RPMI7951 (cell line): Measurements from ENCODE around the gene TNFRSF4. TPM values are rescaled to one million over a fixed set of nuclear protein-coding genes. Genes with fewer than 3 reads are reported as not detected.

Experiments
- DNase-seq: peaks from one replicate; pipeline ENCODE4 v3.0.0-alpha.2; 2012; ENCODE audit warnings: low read depth
- total RNA-seq: library from RNA; depleted of rRNA; stranded (reverse); fragments of >200 nt; shearing (Covaris generic); gene quantifications from 2 replicates; pipeline ENCODE4 v1.2.3, GENCODE V29; 2014

TNFRSF4 gene
- total RNA-seq, 1 experiment from 2014 or later, result not detected

DNA sequence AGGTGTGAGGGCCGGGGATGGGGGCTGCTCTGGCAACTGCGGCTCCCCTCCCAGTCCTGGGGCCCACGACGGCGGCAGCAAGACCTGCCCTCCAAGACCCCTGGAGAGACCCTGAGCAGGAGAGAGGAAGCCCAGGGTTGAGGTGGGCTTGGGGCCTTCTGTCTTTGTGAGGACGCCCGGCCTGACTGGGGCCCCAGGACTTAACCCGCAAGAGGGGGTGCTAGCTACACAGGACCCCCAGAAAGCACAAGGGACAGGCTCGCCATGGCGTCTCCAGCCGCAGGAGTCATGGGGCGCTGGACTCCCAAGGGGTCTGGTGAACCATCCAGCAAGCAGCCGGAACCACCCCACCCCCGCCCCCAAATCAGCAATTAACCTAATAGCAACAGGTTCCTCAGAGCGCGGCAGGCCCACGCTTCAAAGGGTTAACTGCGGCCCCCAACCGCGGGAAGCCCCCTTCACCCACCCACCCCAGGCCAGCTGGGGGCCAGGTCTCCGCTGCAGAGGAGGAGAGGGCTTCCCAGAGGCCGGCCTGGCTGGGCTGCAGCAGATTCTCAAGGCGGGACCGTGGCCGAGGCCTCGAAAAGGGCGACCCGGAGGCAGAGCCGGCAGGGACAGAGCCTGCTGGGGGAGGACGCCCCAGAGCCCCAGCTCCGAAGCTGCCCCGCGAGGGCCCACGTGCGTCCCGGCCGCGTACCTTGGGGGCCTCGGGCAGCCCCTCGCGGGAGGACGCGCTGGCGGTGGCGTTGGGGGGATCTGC is 32.0 kb upstream of the TNFRSF4 start:
- DNase-seq, result no peak

DNA sequence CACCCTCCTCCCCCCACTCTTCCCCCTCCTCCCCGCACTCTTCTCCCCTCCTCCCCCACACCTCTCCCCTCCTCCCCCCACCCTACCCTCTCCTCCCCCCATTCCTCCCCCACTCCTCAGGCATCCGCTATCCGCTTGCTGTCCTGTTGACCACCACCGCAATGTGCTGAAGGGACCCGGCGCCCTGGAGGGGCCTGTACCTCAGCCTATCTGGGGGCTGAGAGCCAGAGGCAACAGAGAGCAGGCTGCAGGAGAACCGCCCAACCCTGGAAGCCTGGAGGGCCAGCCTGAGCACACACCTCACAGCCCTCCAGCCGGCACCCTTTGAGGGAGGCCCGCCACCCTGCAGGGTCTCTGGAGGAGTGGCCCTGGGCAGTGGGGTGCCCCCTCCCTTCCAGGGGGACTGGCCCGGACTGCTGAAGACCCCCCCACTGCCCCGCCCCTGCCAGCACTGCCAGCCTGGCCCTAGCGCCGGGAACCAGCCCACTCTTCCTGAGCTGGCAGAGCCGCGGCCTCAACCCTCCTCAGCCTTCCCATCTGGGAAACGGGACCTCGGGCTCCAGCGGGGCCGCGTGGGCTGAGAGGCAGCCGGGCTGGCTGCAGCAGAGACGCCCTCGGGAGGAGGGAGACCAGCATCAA is 31.3 kb upstream of the TNFRSF4 start:
- DNase-seq, result no peak

DNA sequence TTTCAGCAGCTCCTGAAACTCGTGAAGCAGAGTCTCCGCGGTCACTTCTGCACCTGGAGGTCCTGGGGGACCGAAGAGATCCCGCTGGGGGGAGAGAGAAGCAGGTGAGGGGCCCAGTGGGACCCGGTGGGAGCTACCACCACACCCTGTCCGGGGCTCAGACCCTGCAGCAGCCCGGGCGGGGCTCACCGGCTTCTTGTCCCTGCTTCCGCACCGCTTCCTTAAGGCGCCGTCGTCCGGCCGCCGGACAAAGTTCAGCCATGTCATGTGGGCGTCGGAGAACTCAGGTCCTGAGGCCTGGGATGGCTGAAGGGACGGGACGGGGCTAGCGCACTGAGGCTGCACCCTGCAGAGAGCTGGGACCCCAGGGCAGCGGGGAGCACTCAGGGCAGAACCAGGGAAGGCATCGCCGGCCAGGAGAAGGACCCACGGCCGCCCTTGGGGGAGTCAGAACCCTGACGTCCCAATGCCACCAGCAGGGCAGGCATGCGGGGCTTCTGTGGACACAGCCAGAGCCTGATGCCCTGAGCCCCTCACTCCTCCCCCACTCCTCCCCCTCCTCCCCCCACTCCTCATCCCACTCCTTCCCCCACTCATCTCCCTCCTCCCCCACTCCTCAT is 30.3 kb upstream of the TNFRSF4 start:
- DNase-seq, result peak; percentile 33

DNA sequence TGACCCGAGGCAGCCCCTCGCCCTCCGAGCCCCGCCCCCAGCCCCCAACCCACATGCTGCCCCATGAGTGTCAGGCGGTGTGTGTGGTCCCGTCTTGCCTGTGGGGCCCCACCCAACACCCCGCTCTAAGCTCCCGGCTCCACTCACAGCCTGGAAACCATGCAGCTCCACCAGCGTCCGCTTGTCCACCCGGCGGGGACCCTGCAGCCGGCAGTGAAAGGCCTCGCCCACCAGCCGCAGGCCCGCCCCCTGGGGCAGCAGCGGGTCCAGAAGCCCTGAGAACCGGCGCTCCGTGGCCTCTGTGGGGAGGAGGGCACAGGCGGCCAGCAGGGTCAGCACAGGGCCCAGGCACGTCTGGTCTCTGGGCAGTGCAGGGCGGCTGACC is 29.8 kb upstream of the TNFRSF4 start:
- DNase-seq, result no peak

DNA sequence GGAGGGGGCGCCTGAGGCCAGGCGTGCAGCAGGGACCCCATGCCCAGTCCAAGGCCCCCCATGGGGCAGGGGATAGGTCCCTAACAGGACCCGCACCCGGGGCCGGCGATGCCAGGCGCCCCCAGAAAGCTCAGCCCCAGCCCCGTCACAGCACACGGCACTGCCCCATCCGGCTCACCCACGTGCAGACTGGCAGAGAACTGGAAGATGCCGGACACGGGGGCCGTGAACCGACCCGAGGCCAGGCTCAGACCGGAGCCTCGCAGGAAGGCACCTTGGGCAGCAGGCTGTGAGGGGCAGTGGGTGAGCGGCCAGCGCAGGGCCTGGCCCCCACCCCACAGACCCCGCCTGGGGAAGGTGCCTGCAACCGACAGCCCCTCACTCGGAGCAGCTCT is 29.3 kb upstream of the TNFRSF4 start:
- no peak for DNase-seq

DNA sequence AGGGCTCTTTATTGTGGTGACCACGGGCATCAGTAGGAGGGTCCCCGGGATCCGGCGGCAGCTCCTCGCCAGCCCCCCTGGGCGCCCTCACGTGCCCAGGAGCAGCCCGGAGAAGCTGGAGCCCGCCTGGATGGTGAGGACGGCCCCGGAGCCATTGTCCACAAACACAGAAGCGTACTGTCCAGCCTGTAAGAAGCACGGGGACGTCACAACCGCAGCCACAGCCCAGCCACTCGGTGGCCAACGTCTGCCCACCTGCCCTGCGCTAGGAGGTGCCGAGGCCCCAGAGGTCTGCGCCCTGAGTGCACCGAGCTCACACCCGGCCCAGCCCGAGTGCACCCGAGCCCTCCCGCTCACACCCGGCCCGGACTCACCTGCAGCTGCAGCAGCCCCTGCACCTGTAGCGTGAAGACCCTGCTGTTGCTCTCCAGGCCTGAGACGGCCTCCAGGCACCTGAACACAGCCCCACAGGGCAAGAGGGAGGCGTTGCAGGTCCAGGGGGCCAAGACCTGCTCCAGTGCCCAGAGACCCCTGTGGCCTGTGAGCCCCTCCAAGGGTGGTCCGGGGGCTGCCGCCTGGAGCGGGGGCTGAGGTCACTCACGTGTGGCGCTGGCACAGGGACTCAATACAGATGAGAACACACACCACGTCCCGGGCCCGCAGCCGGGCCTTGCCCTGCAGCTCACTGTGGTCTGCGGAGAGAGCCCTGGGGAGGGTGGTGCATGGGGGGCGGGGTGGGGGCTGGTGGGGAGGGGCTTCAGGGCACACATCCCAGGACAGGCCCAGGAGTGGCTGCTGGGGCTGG is 28.7 kb upstream of the TNFRSF4 start:
- DNase-seq, result no peak

DNA sequence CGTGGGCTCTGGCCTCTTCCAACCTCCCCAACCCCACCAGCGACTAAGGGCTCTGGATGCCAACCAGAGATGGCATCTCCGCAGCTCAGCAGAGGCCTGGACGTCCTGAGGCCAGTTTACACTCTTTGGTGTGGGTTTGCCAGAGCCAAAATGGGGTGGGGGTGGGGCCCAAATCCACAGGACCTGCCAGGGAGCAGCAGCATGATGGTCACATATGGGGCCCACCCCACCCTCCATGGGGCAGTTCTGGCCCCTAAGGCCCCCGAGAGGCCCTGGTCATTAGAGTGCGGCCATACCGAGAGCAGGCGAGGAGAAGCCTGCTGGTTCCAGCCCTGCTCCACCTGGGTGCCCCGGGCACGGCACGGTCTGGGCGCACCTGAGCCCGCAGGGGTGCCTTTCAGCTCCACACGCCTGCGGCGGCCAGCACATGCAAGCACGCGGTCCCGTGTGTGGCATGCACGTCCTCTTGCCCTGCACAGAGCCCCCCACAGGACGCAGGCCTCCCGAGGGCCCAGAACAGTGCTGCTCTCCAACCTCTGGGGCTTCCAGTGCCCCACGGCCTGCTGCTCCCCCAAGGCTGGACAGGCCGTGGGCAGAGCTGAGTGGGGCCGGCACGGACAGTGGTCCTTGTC is 27.8 kb upstream of the TNFRSF4 start:
- DNase-seq, result no peak

DNA sequence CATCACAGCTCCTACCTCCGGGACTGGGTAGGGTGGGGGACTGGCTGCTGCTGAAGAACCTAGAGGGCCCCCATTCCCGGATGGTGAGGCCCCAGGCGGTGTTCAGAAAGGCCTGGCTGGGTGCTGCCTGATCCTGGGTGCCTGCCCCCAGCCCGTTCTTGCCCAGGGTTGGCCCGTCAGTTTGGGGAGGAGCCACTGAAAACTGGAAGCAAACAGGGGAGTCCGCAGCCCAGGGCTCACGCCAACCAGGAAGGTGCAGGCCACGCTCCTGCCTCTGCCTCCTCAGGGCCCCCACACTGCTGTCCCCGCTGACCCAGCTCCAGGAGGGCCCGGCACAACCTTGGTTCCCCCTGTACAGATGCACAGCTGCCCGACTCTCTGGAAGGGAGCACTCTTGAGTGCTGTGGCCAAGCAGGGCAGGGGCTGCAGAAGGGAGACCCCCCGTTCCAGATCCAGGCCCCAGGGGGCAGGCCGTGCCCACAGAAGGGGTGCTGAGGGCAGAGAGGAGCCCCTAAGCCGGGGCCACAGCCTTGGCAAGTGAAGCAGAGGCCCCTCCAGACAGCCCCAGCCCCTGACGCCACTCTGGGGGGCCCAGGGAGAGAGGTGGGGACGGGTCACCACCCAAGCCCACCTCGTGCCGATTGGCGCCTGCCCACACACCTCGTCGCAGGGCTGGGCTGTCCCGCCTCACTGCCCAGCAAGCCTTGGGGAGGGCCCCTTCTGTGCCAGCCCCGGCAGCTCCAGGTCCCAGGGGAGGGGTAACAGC is 27.1 kb upstream of the TNFRSF4 start:
- no peak for DNase-seq

DNA sequence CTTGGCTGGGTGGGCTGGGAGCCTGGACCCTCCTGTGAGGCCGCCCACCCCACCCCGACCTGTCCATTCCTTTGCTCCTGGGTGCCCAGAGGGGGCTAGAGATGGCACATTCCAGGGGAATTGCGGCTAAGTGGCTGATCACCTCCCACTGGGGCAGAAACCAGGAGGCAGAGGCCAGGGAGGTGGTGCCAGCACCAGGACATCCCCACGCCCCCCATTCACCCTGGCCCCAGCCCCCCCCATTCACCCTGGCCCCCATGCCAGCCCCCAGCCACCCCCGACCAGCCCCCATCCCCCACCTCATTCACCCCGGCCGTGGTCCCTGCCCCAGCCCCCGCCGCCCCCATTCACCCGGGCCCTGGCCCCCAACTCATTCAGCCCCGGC is 26.4 kb upstream of the TNFRSF4 start:
- no peak for DNase-seq

DNA sequence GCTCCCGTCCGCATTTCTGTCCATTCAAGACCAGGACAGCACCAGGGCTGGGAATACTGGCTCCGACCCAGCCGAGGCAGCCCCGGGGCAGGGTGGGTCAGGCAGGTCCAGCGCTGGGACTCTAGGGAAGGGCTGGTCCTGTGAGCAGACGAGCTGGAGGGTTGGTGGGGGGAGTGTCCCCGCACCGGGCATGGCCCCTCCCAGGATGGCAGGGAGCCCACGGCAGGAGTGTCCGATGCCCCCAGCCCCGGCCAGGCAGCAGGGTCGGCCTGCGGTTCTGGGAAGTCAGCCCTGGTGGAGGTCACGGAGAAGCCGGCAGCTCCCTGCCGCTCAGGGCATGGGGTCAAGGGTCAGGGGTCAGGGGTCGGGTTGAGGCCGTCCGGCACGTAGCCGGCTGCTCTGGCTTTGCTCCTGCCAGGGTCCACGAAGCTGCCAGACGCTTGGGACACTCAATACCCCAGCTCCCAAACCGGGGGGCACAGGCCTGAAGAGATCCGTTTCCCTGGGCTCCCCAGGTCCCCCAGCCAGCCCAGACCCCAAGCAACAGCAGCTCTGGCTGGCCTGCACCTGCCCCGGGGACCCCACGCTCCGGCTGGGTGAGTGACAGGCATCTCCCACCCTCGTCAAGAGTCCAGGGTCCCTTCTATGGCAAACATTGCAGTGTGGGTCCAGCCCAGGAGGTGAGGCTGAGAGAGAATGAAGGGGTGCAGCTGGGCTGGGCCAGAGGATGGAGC is 25.8 kb upstream of the TNFRSF4 start:
- peak; percentile 22 for DNase-seq

DNA sequence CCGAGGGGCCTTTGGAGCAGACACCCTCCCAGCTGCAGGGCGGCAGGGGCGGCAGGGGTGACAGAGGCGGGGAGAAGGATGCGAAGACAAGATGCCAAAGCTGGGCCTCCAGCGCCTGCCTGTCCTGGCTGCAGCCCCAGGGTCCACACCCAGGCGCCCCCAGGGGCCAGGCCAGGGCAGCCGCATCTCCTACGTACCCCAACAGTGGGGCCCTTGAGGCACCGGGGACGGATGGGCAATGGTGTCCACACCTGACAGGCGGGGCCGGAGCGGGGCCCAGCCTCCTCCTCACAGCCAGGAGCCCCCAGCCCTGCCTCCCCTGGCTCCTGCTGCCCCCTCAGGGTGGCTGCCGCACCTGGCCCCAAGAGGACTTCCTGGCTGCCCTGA is 25.3 kb upstream of the TNFRSF4 start:
- DNase-seq, result no peak

DNA sequence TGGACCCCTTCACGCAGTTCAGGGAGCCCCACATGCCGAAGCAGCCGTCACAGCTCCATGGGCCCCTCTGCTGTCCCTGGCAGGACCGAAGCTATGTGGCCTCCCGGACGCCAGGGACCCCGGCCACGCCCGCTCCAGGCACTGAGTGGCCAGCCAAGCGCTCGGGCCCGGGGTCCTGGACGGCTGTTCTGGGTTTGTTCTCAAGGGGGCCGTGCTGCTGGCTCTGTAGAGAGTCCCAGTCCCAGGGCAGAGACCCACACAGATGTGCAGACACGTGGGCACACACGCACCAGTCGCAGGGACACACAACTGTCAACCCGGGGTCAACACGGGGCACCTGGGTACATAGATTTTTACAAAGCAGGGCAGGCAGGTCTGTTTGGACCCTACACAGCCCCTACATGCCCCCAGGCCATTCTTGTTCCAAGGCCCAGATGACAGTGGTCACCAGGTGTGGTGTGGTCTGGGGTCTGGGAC is 24.8 kb upstream of the TNFRSF4 start:
- DNase-seq, result no peak

DNA sequence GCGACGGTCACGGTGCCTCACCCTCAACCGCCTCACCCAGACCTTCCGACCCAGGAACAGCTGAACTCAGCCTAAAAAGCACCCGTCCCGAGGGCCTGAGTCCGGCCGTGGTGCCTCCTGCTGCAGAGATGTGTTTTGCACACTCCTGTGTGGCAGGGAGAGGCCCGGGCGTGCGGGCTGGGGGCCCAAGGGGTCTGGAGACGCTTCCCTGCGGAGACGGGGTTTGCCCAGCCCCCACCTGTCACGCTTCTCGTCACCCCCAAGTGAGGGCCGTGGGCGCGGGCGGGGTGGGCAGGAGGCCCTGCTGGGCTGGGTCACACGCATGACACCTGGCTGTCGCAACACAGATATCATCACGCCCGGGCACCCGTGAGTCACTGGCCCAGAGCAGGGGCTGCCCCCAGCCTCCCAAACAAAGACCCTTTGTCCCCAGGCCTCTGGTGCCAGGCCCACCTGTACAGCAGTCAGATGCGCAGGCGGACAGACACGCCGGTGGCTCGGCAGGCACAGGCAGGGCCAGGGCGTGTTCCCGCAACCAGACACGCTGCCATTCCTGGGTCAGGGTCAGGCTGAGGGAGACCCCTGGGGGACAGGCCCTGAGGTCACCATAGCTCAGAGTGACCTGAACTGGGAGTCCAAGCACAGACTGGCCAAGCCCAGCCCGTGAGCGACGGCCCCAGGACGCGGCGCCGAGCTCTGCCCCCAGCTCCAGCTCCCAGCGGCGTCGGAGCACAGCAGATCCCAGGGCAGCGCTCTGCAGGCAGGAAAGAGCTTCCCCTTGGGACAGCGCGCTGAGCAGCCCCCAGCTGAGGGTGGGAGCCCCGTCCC is 24.1 kb upstream of the TNFRSF4 start:
- no peak for DNase-seq

DNA sequence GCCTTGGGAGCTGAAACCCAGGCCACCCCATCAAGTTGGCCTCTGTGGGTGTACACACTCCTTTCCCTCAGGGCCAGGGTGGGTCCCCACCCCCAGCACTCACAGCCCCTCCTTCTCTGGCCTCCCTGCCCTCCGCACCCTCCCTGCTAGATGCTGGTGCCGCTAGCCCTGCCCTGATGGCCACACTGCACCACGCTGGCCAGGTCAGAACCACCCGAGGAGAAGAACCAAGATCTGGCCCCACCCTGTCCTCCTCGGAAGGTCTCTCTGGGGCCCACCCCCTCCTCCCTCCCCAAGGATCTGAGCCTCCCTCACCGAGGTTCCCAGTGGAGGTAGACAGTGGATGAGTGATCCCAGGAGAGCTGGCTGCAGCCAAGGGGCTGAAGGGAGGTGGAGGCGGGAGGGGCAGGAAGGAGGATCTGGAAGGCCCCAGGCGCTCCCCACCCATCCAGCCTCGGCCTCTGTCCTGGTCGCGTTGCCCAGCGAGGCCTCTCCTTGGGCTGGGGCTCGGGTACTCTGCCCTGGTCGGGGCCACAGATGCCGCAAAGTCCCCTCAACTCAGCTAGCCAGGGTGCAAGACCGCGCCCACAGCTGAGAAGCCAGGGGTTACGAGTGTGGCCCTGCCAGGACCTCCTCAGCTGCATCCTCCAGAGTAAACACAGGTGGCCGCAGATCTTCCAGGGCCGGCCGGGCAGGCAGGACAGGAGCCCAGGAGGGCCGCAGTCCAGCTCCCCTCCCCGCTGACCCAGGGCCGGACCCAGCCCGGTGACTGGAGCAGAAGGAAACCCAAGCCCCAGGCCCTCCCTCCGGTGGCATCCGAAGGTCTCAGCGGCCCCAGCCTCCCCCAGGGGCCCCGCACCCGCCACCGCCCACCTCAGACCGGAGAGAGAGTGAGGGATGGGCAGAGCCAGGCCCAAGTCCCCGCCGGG is 23.3 kb upstream of the TNFRSF4 start:
- DNase-seq, result no peak

DNA sequence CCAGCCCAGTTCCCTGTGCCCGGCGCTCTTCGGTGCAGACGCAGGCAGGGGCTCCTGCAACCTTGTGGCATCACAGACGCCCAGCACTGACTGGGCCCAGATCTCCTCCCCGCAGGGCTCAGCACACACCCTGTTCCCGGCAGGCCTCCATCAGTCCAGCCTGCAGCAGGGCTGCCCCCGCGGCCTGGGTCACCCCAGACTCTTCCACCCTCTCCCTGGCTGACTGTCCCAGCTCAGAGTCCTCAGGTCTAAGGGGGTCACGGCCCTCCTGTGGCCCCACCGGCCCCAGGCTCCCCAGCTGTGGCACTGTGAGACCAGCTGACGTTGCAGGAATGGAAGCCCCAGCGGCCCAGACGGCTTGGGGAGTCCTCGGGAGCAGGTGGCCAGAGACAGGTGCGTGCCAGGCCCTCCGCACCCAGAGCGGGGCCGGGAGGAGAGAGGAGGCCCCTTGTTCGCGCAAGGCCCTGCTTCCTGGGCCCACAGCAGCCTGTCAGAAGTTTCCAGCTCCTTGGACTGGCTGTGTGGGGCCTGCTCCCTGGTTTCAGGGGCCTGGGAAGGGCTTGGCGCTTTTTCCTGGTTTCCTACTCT is 22.3 kb upstream of the TNFRSF4 start:
- no peak for DNase-seq

DNA sequence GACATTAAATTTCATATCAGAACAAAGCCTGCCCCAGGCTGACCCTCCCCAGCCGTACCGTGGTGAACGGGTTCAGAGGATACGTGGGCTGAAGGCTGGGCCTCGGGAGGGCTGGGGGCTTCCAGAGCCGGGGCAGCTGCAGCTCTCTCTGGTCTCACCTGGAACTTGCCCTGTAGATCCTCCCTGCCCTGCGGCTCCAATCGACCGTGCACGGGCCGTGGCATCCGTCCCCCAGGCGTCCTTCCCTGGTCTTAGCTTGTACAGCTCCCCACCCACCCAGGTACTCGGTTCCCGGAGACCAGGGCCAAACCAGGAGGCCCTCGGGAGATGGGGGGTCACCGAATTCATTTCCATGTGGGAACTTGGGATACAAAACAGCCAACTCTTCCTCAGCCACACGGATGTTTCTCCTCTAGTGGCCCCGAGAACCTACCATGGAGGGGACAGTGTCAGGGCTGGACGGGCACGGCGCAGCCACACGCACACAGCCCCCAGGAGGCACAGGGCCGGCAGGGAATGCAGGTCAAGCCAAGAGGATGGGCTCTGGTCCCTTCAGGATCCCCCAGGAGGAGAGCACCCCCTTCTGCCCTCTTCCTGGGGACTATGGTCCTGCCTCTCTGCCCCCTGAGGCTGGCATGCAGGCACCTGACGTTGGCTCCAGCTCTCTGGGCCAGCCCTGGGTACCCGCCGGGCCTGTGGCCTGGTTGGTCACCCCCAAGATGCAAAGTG is 21.2 kb upstream of the TNFRSF4 start:
- DNase-seq, result no peak

DNA sequence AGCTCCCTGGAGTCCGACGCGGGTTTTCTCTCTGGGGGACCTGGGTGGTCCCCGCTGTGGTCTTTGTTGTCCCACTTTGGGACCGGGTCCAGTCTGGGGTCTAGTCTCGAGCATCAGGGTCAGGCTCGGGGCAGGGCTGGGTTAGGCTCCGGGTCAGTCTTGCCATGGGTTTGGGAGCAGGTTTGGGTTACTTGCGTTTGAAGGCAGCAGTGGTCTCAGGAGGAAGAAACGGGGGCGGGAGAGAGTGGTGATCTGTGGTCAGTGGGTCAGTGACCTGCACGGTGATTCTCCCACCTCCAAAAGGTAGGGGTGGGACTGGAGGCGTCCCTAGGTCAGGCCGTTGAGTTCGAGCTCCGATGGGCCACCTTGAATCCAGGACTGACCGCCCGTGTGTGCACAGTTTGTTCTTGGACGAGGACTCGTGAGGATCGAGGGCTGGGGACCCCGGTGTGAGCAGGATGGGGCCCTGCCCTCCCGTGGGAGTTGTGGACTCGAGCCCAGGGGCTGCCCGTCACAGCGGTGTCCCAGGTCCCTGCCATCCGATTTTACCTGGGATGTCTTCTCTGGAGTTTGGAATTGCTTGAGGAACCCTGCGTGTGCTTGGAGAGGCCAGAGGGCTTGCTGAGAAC is 20.3 kb upstream of the TNFRSF4 start:
- DNase-seq, result no peak
